Ovary (tissue), 3 donors: ENCODE data around the gene LRRC9.

Experiments
- EP300 ChIP-seq: sonication (generic); formaldehyde crosslinking; IDR thresholded peaks from one replicate; pipeline ENCODE4 v1.6.1; 2017; ENCODE audit warnings: antibody characterized with exemption
- POLR2A ChIP-seq: fragments of 450-650 bp; IDR thresholded peaks from one replicate; pipeline ENCODE4 v1.6.1; 2017; ENCODE audit warnings: antibody characterized with exemption, mild to moderate bottlenecking, moderate library complexity
- TF ChIP-seq, protein P1 (sequence below), 3 donors: fragments of 450-650 bp in 2 of 3; fragments of 200-600 bp in 1 of 3; IDR thresholded peaks; one replicate each; pipeline versions ENCODE4 v1.5.1 to v1.8.0; 2016 to 2022; ENCODE audit warnings: antibody characterized with exemption in 3 of 3, mild to moderate bottlenecking in 1 of 3
- donor health status: DM: no; HTN: no; CAD: no.

DNA sequence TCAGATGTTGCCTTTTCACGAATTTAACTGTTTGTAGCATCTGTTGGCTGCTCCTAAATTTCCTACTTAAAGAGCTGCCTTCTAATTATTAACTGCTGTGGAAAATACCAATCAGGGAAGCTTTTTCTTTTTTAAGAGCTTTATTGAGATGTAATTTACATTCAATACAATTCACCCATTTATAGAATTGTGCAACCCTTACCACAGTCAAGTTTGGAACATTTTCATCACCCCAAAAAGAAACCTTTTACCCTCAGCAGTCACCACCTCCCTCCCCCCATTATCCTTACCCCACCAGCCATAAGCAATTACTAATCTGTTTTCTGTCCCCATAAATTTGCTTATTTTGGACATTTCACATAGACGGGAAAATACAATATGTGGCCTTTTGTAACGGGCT is 173.1 kb downstream of the LRRC9 start:
- TF ChIP-seq, protein P1, sequence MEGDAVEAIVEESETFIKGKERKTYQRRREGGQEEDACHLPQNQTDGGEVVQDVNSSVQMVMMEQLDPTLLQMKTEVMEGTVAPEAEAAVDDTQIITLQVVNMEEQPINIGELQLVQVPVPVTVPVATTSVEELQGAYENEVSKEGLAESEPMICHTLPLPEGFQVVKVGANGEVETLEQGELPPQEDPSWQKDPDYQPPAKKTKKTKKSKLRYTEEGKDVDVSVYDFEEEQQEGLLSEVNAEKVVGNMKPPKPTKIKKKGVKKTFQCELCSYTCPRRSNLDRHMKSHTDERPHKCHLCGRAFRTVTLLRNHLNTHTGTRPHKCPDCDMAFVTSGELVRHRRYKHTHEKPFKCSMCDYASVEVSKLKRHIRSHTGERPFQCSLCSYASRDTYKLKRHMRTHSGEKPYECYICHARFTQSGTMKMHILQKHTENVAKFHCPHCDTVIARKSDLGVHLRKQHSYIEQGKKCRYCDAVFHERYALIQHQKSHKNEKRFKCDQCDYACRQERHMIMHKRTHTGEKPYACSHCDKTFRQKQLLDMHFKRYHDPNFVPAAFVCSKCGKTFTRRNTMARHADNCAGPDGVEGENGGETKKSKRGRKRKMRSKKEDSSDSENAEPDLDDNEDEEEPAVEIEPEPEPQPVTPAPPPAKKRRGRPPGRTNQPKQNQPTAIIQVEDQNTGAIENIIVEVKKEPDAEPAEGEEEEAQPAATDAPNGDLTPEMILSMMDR (IDR thresholded peaks at IDR 0.05): no peak
- TF ChIP-seq POLR2A (no peak), EP300 (no peak)
